Caco-2 (cell line): ENCODE data around the gene DACH2. TPM values are rescaled to one million over a fixed set of nuclear protein-coding genes. Genes with fewer than 3 reads are reported as not detected.

Experiments
- BruUV-seq: library from RNA; stranded (reverse); fragments of 400-500 nt; replicated peaks from 2 replicates; lab custom pipeline; 2021; lab: Mats Ljungman, UMichigan
- CTCF ChIA-PET: fragments of 300-600 bp; sonication (Branson Sonifier 250); formaldehyde crosslinking; loops from one replicate; lab custom pipeline; 2022; ENCODE audit warnings: antibody characterized with exemption; lab: Charles Lee
- POLR2A ChIA-PET: fragments of 300-600 bp; sonication (Branson Sonifier 250); formaldehyde crosslinking; loops from one replicate; lab custom pipeline; 2022; ENCODE audit warnings: antibody characterized with exemption; lab: Charles Lee
- DNase-seq, 2 experiments: peaks; one replicate each; pipeline versions ENCODE4 v3.0.0 to v3.0.0-alpha.2; 2020 to 2022
- H3K27me3 ChIP-seq: replicated peaks from 2 replicates; pipeline ENCODE4 v1.6.0; 2011; ENCODE audit warnings: low read length; ENCODE audit not compliant: control insufficient read depth, insufficient read depth
- H3K36me3 ChIP-seq: 2 replicates; pipeline ENCODE4 v1.5.1; 2011; ENCODE audit warnings: low read length; ENCODE audit not compliant: control insufficient read depth, insufficient read depth
- H3K4me1 ChIP-seq: fragments of 250-450 bp; sonication (Bioruptor Pico); 2 replicates; pipeline ENCODE4 v1.5.1; 2020; ENCODE audit warnings: mild to moderate bottlenecking
- H3K4me3 ChIP-seq: 2 replicates; pipeline ENCODE4 v1.5.1; 2011; ENCODE audit warnings: low read depth, mild to moderate bottlenecking, control low read depth, low read length
- H3K9me3 ChIP-seq: fragments of 250-450 bp; sonication (Bioruptor Pico); 2 replicates; pipeline ENCODE4 v1.5.1; 2020; ENCODE audit warnings: mild to moderate bottlenecking, moderate library complexity
- H3K27ac Mint-ChIP-seq: one replicate; pipeline ENCODE4 v1.8.0; 2022; ENCODE audit warnings: mixed read lengths; ENCODE audit not compliant: unreplicated experiment
- H3K27me3 Mint-ChIP-seq: one replicate; pipeline ENCODE4 v1.8.0; 2022; ENCODE audit warnings: mixed read lengths; ENCODE audit not compliant: insufficient read depth, unreplicated experiment
- H3K36me3 Mint-ChIP-seq: one replicate; pipeline ENCODE4 v1.8.0; 2022; ENCODE audit warnings: mild to moderate bottlenecking, mixed read lengths; ENCODE audit not compliant: insufficient read depth, unreplicated experiment
- H3K4me1 Mint-ChIP-seq: one replicate; pipeline ENCODE4 v1.8.0; 2022; ENCODE audit warnings: low read depth, mixed read lengths; ENCODE audit not compliant: unreplicated experiment
- H3K4me3 Mint-ChIP-seq: one replicate; pipeline ENCODE4 v1.8.0; 2022; ENCODE audit warnings: mild to moderate bottlenecking, moderate library complexity, mixed read lengths; ENCODE audit not compliant: unreplicated experiment
- H3K9me3 Mint-ChIP-seq: one replicate; pipeline ENCODE4 v1.8.0; 2022; ENCODE audit warnings: mixed read lengths; ENCODE audit not compliant: unreplicated experiment
- intact Hi-C: fragments of 100-400 bp; cut with micrococcal nuclease; formaldehyde crosslinking; loops from one replicate; pipeline ENCODE4 v1.10.0; 2022; ENCODE audit not compliant: unreplicated experiment
- total RNA-seq: library from RNA; stranded (reverse); gene quantifications from 2 replicates; pipeline ENCODE4 v1.2.3, GENCODE V29; 2022
- TF ChIP-seq, protein P1 (sequence below), 2 experiments: fragments of 200-600 bp in 1 of 2; IDR thresholded peaks; 1 replicate in 1 of 2; 2 replicates in 1 of 2; pipeline versions ENCODE4 v1.5.1 to v1.8.0; 2011 to 2022; ENCODE audit warnings: antibody characterized with exemption in 1 of 2, control low read depth in 1 of 2, inconsistent platforms in 1 of 2, low read depth in 1 of 2, low read length in 1 of 2, mild to moderate bottlenecking in 1 of 2, moderate library complexity in 1 of 2; ENCODE audit not compliant: insufficient read depth in 1 of 2, severe bottlenecking in 1 of 2, unreplicated experiment in 1 of 2

Gene DACH2
- total RNA-seq, 1 experiment from 2014 or later = not detected

GRCh38 chrX:86104526-86104925 lies 43.7 kb upstream of the DACH2 start:
- no peaks in the 10 kb centered on the region for H3K27me3 ChIP-seq
- TF ChIP-seq, protein P1, sequence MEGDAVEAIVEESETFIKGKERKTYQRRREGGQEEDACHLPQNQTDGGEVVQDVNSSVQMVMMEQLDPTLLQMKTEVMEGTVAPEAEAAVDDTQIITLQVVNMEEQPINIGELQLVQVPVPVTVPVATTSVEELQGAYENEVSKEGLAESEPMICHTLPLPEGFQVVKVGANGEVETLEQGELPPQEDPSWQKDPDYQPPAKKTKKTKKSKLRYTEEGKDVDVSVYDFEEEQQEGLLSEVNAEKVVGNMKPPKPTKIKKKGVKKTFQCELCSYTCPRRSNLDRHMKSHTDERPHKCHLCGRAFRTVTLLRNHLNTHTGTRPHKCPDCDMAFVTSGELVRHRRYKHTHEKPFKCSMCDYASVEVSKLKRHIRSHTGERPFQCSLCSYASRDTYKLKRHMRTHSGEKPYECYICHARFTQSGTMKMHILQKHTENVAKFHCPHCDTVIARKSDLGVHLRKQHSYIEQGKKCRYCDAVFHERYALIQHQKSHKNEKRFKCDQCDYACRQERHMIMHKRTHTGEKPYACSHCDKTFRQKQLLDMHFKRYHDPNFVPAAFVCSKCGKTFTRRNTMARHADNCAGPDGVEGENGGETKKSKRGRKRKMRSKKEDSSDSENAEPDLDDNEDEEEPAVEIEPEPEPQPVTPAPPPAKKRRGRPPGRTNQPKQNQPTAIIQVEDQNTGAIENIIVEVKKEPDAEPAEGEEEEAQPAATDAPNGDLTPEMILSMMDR (IDR thresholded peaks at IDR 0.05; ENCODE audit: insufficient read depth in 1 of 2, low read depth in 1 of 2, low read length in 1 of 2, severe bottlenecking in 1 of 2, unreplicated experiment in 1 of 2) = no peak
- Mint-ChIP-seq H3K27ac (no peak overlapping the region), H3K4me3 (no peak overlapping the region), H3K27me3 (no peaks in the 10 kb centered on the region), H3K36me3 (no peaks in the 10 kb centered on the region), H3K4me1 (no peaks in the 10 kb centered on the region), H3K9me3 (no peaks in the 10 kb centered on the region)
- intact Hi-C loops = no loop called here
- H3K4me1 ChIP-seq = no peaks in the 10 kb centered on the region
- no peak for DNase-seq
- H3K36me3 ChIP-seq = no peaks in the 10 kb centered on the region
- H3K9me3 ChIP-seq = no peaks in the 10 kb centered on the region
- ChIA-PET POLR2A (no interaction called here), CTCF (no interaction called here)
- no peak overlapping the region for H3K4me3 ChIP-seq
- no TSS peak for BruUV-seq

GRCh38 chrX:86121916-86122315 lies 26.3 kb upstream of the DACH2 start:
- CTCF ChIA-PET = no interaction called here
- Mint-ChIP-seq H3K9me3 (peaks cover 9% of the 10 kb centered on the region), H3K36me3 (no peaks in the 10 kb centered on the region), H3K27me3 (no peaks in the 10 kb centered on the region), H3K4me1 (no peaks in the 10 kb centered on the region), H3K4me3 (no peak overlapping the region), H3K27ac (no peak overlapping the region)
- H3K27me3 ChIP-seq = no peaks in the 10 kb centered on the region
- POLR2A ChIA-PET = no interaction called here
- TF ChIP-seq, protein P1 (IDR thresholded peaks at IDR 0.05; ENCODE audit: insufficient read depth in 1 of 2, low read depth in 1 of 2, low read length in 1 of 2, severe bottlenecking in 1 of 2, unreplicated experiment in 1 of 2) = no peak
- no peaks in the 10 kb centered on the region for H3K9me3 ChIP-seq
- H3K36me3 ChIP-seq = no peaks in the 10 kb centered on the region
- no peaks in the 10 kb centered on the region for H3K4me1 ChIP-seq
- no peak overlapping the region for H3K4me3 ChIP-seq
- BruUV-seq = no TSS peak
- DNase-seq = no peak
- intact Hi-C loops = no loop called here

GRCh38 chrX:86133761-86134160 lies 14.5 kb upstream of the DACH2 start:
- Mint-ChIP-seq H3K27ac (no peak overlapping the region), H3K27me3 (peaks cover 5% of the 10 kb centered on the region), H3K4me1 (no peaks in the 10 kb centered on the region), H3K36me3 (no peaks in the 10 kb centered on the region), H3K4me3 (no peak overlapping the region), H3K9me3 (no peaks in the 10 kb centered on the region)
- no peaks in the 10 kb centered on the region for H3K9me3 ChIP-seq
- H3K4me1 ChIP-seq = no peaks in the 10 kb centered on the region
- TF ChIP-seq, protein P1 (IDR thresholded peaks at IDR 0.05; ENCODE audit: insufficient read depth in 1 of 2, low read depth in 1 of 2, low read length in 1 of 2, severe bottlenecking in 1 of 2, unreplicated experiment in 1 of 2) = peak in 1 of 2 experiments; percentile 46
- no TSS peak for BruUV-seq
- no peaks in the 10 kb centered on the region for H3K27me3 ChIP-seq
- no peaks in the 10 kb centered on the region for H3K36me3 ChIP-seq
- intact Hi-C loops = loop anchor here (10.0 kb wide), 1 partner anchor 1171 kb away; no protein-coding TSS in a partner anchor
- H3K4me3 ChIP-seq = no peak overlapping the region
- no peak for DNase-seq
- CTCF ChIA-PET = no interaction called here
- POLR2A ChIA-PET = no interaction called here
